Measurements from ENCODE around the gene PLEKHJ1.

The PLEKHJ1 gene

GRCh38 chr19:2195361-2195760, 40.8 kb downstream of the PLEKHJ1 start:
- Mint-ChIP-seq H3K4me3 (no peak overlapping the region), H3K27me3 (no peaks in the 10 kb centered on the region), H3K27ac (no peak overlapping the region), H3K36me3 (no peaks in the 10 kb centered on the region), H3K4me1 (ENCODE audit: low read depth) (peaks cover 1% of the 10 kb centered on the region), H3K9me3 (ENCODE audit: low read depth) (no peaks in the 10 kb centered on the region)

GRCh38 chr19:2194513-2195078, 41.5 kb downstream of the PLEKHJ1 start:
- Mint-ChIP-seq H3K4me3 (no peak overlapping the region), H3K36me3 (no peaks in the 10 kb centered on the region), H3K4me1 (ENCODE audit: low read depth) (peaks cover 1% of the 10 kb centered on the region), H3K27me3 (no peaks in the 10 kb centered on the region), H3K9me3 (ENCODE audit: low read depth) (no peaks in the 10 kb centered on the region), H3K27ac (no peak overlapping the region)

- H3K27me3 Mint-ChIP-seq: no peaks in the 10 kb centered on the region
- H3K27ac Mint-ChIP-seq: no peak overlapping the region
- H3K9me3 Mint-ChIP-seq (ENCODE audit: low read depth): no peaks in the 10 kb centered on the region
- no peak overlapping the region for H3K4me3 Mint-ChIP-seq
- H3K4me1 Mint-ChIP-seq (ENCODE audit: low read depth): peaks cover 1% of the 10 kb centered on the region
- H3K36me3 Mint-ChIP-seq: no peaks in the 10 kb centered on the region
Measured at GRCh38 chr19:2193807-2194206, 42.3 kb downstream of the PLEKHJ1 start.

GRCh38 chr19:2192862-2193261, 43.3 kb downstream of the PLEKHJ1 start:
- H3K36me3 Mint-ChIP-seq: no peaks in the 10 kb centered on the region
- no peak overlapping the region for H3K4me3 Mint-ChIP-seq
- no peaks in the 10 kb centered on the region for H3K27me3 Mint-ChIP-seq
- H3K27ac Mint-ChIP-seq: no peak overlapping the region
- H3K4me1 Mint-ChIP-seq (ENCODE audit: low read depth): peaks cover 1% of the 10 kb centered on the region
- no peaks in the 10 kb centered on the region for H3K9me3 Mint-ChIP-seq (ENCODE audit: low read depth)

GRCh38 chr19:2191456-2192310, 44.4 kb downstream of the PLEKHJ1 start:
- Mint-ChIP-seq H3K27ac (no peak overlapping the region), H3K9me3 (ENCODE audit: low read depth) (no peaks in the 10 kb centered on the region), H3K36me3 (no peaks in the 10 kb centered on the region), H3K27me3 (no peaks in the 10 kb centered on the region), H3K4me3 (no peak overlapping the region), H3K4me1 (ENCODE audit: low read depth) (peaks cover 1% of the 10 kb centered on the region)

GRCh38 chr19:2190848-2191455, 45.2 kb downstream of the PLEKHJ1 start:
- no peak overlapping the region for H3K4me3 Mint-ChIP-seq
- H3K36me3 Mint-ChIP-seq: no peaks in the 10 kb centered on the region
- H3K9me3 Mint-ChIP-seq (ENCODE audit: low read depth): no peaks in the 10 kb centered on the region
- H3K27me3 Mint-ChIP-seq: no peaks in the 10 kb centered on the region
- H3K27ac Mint-ChIP-seq: no peak overlapping the region
- H3K4me1 Mint-ChIP-seq (ENCODE audit: low read depth): peaks cover 1% of the 10 kb centered on the region

- peaks cover 4% of the 10 kb centered on the region for H3K4me1 Mint-ChIP-seq (ENCODE audit: low read depth)
- H3K4me3 Mint-ChIP-seq: no peak overlapping the region
- H3K36me3 Mint-ChIP-seq: peaks cover 2% of the 10 kb centered on the region
- no peaks in the 10 kb centered on the region for H3K9me3 Mint-ChIP-seq (ENCODE audit: low read depth)
- no peaks in the 10 kb centered on the region for H3K27me3 Mint-ChIP-seq
- no peak overlapping the region for H3K27ac Mint-ChIP-seq
Measured at GRCh38 chr19:2189880-2190279, 46.2 kb downstream of the PLEKHJ1 start.

- H3K36me3 Mint-ChIP-seq: peaks cover 2% of the 10 kb centered on the region
- H3K4me3 Mint-ChIP-seq: no peak overlapping the region
- no peaks in the 10 kb centered on the region for H3K27me3 Mint-ChIP-seq
- peaks cover 7% of the 10 kb centered on the region for H3K4me1 Mint-ChIP-seq (ENCODE audit: low read depth)
- no peak overlapping the region for H3K27ac Mint-ChIP-seq
- no peaks in the 10 kb centered on the region for H3K9me3 Mint-ChIP-seq (ENCODE audit: low read depth)
Measured at GRCh38 chr19:2188708-2189385, 47.3 kb downstream of the PLEKHJ1 start.

- H3K4me1 Mint-ChIP-seq (ENCODE audit: low read depth): peaks cover 7% of the 10 kb centered on the region
- peaks cover 2% of the 10 kb centered on the region for H3K36me3 Mint-ChIP-seq
- H3K27me3 Mint-ChIP-seq: no peaks in the 10 kb centered on the region
- no peak overlapping the region for H3K4me3 Mint-ChIP-seq
- H3K9me3 Mint-ChIP-seq (ENCODE audit: low read depth): no peaks in the 10 kb centered on the region
- no peak overlapping the region for H3K27ac Mint-ChIP-seq
Measured at GRCh38 chr19:2187159-2187558, 49.0 kb downstream of the PLEKHJ1 start.

GRCh38 chr19:2186071-2186846, 49.9 kb downstream of the PLEKHJ1 start:
- H3K27me3 Mint-ChIP-seq: no peaks in the 10 kb centered on the region
- H3K36me3 Mint-ChIP-seq: peaks cover 2% of the 10 kb centered on the region
- H3K4me3 Mint-ChIP-seq: no peak overlapping the region
- peaks cover 7% of the 10 kb centered on the region for H3K4me1 Mint-ChIP-seq (ENCODE audit: low read depth)
- H3K27ac Mint-ChIP-seq: no peak overlapping the region
- H3K9me3 Mint-ChIP-seq (ENCODE audit: low read depth): no peaks in the 10 kb centered on the region

GRCh38 chr19:2185734-2186070, 50.4 kb downstream of the PLEKHJ1 start:
- H3K27me3 Mint-ChIP-seq: no peaks in the 10 kb centered on the region
- H3K36me3 Mint-ChIP-seq: peaks cover 2% of the 10 kb centered on the region
- no peak overlapping the region for H3K27ac Mint-ChIP-seq
- H3K4me3 Mint-ChIP-seq: no peak overlapping the region
- H3K4me1 Mint-ChIP-seq (ENCODE audit: low read depth): peaks cover 7% of the 10 kb centered on the region
- H3K9me3 Mint-ChIP-seq (ENCODE audit: low read depth): no peaks in the 10 kb centered on the region

- Mint-ChIP-seq H3K4me1 (ENCODE audit: low read depth) (peaks cover 9% of the 10 kb centered on the region), H3K27ac (no peak overlapping the region), H3K4me3 (no peak overlapping the region), H3K36me3 (peaks cover 2% of the 10 kb centered on the region), H3K9me3 (ENCODE audit: low read depth) (no peaks in the 10 kb centered on the region), H3K27me3 (no peaks in the 10 kb centered on the region)
Measured at GRCh38 chr19:2184422-2184975, 51.6 kb downstream of the PLEKHJ1 start.
